IPS-20b (cell line): ENCODE data around the gene GRB10.

Experiments used
- H3K27ac ChIP-seq: one replicate; pipeline ENCODE4 v1.5.1; 2013; ENCODE audit warnings: low read length
- H3K27me3 ChIP-seq: 2 replicates; pipeline ENCODE4 v1.6.1; 2013; ENCODE audit warnings: mild to moderate bottlenecking, low read length, inconsistent platforms; ENCODE audit not compliant: insufficient read depth
- H3K36me3 ChIP-seq: 2 replicates; pipeline ENCODE4 v1.6.1; 2013; ENCODE audit warnings: low read depth, mild to moderate bottlenecking, inconsistent platforms, low read length, moderate library complexity; ENCODE audit not compliant: insufficient read depth
- H3K4me1 ChIP-seq: 2 replicates; pipeline ENCODE4 v1.6.1; 2013; ENCODE audit warnings: mild to moderate bottlenecking, control low read depth, inconsistent platforms, low read length, moderate library complexity; ENCODE audit not compliant: insufficient read depth
- H3K4me3 ChIP-seq: 2 replicates; pipeline ENCODE4 v1.5.1; 2013; ENCODE audit warnings: mild to moderate bottlenecking, low read length, inconsistent platforms
- H3K9ac ChIP-seq: 2 replicates; pipeline ENCODE4 v1.6.1; 2013; ENCODE audit warnings: low read depth, mild to moderate bottlenecking, inconsistent platforms, low read length, moderate library complexity
- H3K9me3 ChIP-seq: 2 replicates; pipeline ENCODE4 v1.6.1; 2013; ENCODE audit warnings: mild to moderate bottlenecking, low read depth, low read length, inconsistent platforms; ENCODE audit not compliant: insufficient read depth

The GRB10 gene

GRCh38 chr7:50662041-50662694, 120.5 kb downstream of the GRB10 start:
- Histone ChIP-seq H3K27me3 (no peaks in the 10 kb centered on the region), H3K36me3 (peaks cover 57% of the 10 kb centered on the region), H3K4me1 (no peaks in the 10 kb centered on the region), H3K27ac (no peak overlapping the region), H3K9me3 (no peaks in the 10 kb centered on the region), H3K9ac (no peak overlapping the region), H3K4me3 (no peak overlapping the region)

GRCh38 chr7:50661345-50662040, 121.2 kb downstream of the GRB10 start:
- Histone ChIP-seq H3K27me3 (no peaks in the 10 kb centered on the region), H3K4me1 (no peaks in the 10 kb centered on the region), H3K36me3 (peaks cover 59% of the 10 kb centered on the region), H3K4me3 (no peak overlapping the region), H3K9ac (no peak overlapping the region), H3K27ac (no peak overlapping the region), H3K9me3 (no peaks in the 10 kb centered on the region)

GRCh38 chr7:50660830-50661175, 121.9 kb downstream of the GRB10 start:
- Histone ChIP-seq H3K27ac (no peak overlapping the region), H3K4me1 (no peaks in the 10 kb centered on the region), H3K36me3 (peaks cover 53% of the 10 kb centered on the region), H3K27me3 (no peaks in the 10 kb centered on the region), H3K9me3 (no peaks in the 10 kb centered on the region), H3K4me3 (no peak overlapping the region), H3K9ac (no peak overlapping the region)

GRCh38 chr7:50660040-50660829, 122.5 kb downstream of the GRB10 start:
- no peak overlapping the region for H3K4me3 ChIP-seq
- no peaks in the 10 kb centered on the region for H3K27me3 ChIP-seq
- H3K9ac ChIP-seq: no peak overlapping the region
- no peaks in the 10 kb centered on the region for H3K9me3 ChIP-seq
- H3K4me1 ChIP-seq: no peaks in the 10 kb centered on the region
- H3K27ac ChIP-seq: no peak overlapping the region
- H3K36me3 ChIP-seq: peaks cover 51% of the 10 kb centered on the region

GRCh38 chr7:50659329-50659965, 123.2 kb downstream of the GRB10 start:
- Histone ChIP-seq H3K9me3 (no peaks in the 10 kb centered on the region), H3K4me3 (no peak overlapping the region), H3K27me3 (no peaks in the 10 kb centered on the region), H3K4me1 (no peaks in the 10 kb centered on the region), H3K36me3 (peaks cover 51% of the 10 kb centered on the region), H3K27ac (no peak overlapping the region), H3K9ac (no peak overlapping the region)

GRCh38 chr7:50658696-50659095, 124.0 kb downstream of the GRB10 start:
- no peaks in the 10 kb centered on the region for H3K9me3 ChIP-seq
- H3K27ac ChIP-seq: no peak overlapping the region
- H3K9ac ChIP-seq: no peak overlapping the region
- H3K4me1 ChIP-seq: no peaks in the 10 kb centered on the region
- H3K27me3 ChIP-seq: no peaks in the 10 kb centered on the region
- no peak overlapping the region for H3K4me3 ChIP-seq
- peaks cover 43% of the 10 kb centered on the region for H3K36me3 ChIP-seq

- Histone ChIP-seq H3K27ac (no peak overlapping the region), H3K9ac (no peak overlapping the region), H3K27me3 (no peaks in the 10 kb centered on the region), H3K9me3 (no peaks in the 10 kb centered on the region), H3K4me1 (no peaks in the 10 kb centered on the region), H3K4me3 (no peak overlapping the region), H3K36me3 (peaks cover 36% of the 10 kb centered on the region)
These were observed 124.8 kb downstream of the GRB10 start for GRCh38 chr7:50657912-50658311.

GRCh38 chr7:50657341-50657873, 125.3 kb downstream of the GRB10 start:
- no peaks in the 10 kb centered on the region for H3K4me1 ChIP-seq
- no peak overlapping the region for H3K9ac ChIP-seq
- no peaks in the 10 kb centered on the region for H3K9me3 ChIP-seq
- no peak overlapping the region for H3K27ac ChIP-seq
- no peaks in the 10 kb centered on the region for H3K27me3 ChIP-seq
- no peak overlapping the region for H3K4me3 ChIP-seq
- peaks cover 31% of the 10 kb centered on the region for H3K36me3 ChIP-seq

- H3K9ac ChIP-seq: no peak overlapping the region
- H3K4me1 ChIP-seq: no peaks in the 10 kb centered on the region
- no peaks in the 10 kb centered on the region for H3K9me3 ChIP-seq
- H3K27me3 ChIP-seq: no peaks in the 10 kb centered on the region
- H3K4me3 ChIP-seq: no peak overlapping the region
- H3K27ac ChIP-seq: no peak overlapping the region
- peaks cover 20% of the 10 kb centered on the region for H3K36me3 ChIP-seq
These were observed 126.4 kb downstream of the GRB10 start for GRCh38 chr7:50656141-50656895.

GRCh38 chr7:50655490-50655889, 127.2 kb downstream of the GRB10 start:
- Histone ChIP-seq H3K4me1 (no peaks in the 10 kb centered on the region), H3K9ac (no peak overlapping the region), H3K27ac (no peak overlapping the region), H3K4me3 (no peak overlapping the region), H3K27me3 (no peaks in the 10 kb centered on the region), H3K36me3 (peaks cover 16% of the 10 kb centered on the region), H3K9me3 (no peaks in the 10 kb centered on the region)

- Histone ChIP-seq H3K4me3 (no peak overlapping the region), H3K9ac (no peak overlapping the region), H3K27me3 (no peaks in the 10 kb centered on the region), H3K36me3 (peaks cover 16% of the 10 kb centered on the region), H3K27ac (no peak overlapping the region), H3K4me1 (no peaks in the 10 kb centered on the region), H3K9me3 (no peaks in the 10 kb centered on the region)
These were observed 127.7 kb downstream of the GRB10 start for GRCh38 chr7:50655020-50655419.
